LNCaP clone FGC (cell line): ENCODE results near the gene PPARD.
"Not testable (repeated sequence)": the region's sequence is repeated elsewhere in the genome, so short reads cannot be mapped to it uniquely, and the experiment has no call there.

Experiments
- DNase-seq: peaks from one replicate; pipeline ENCODE4 v3.0.0-alpha.2; 2011; ENCODE audit warnings: low read depth
- H3K4me3 ChIP-seq: 2 replicates; pipeline ENCODE4 v1.5.1; 2011; ENCODE audit warnings: mild to moderate bottlenecking, low read depth, low read length, control low read depth
- TF ChIP-seq, protein P1 (sequence below): IDR thresholded peaks from 2 replicates; pipeline ENCODE4 v1.5.1; 2012; ENCODE audit warnings: mild to moderate bottlenecking; ENCODE audit not compliant: control insufficient read depth, insufficient read depth; ENCODE audit errors: extremely low read depth

The PPARD gene

DNA sequence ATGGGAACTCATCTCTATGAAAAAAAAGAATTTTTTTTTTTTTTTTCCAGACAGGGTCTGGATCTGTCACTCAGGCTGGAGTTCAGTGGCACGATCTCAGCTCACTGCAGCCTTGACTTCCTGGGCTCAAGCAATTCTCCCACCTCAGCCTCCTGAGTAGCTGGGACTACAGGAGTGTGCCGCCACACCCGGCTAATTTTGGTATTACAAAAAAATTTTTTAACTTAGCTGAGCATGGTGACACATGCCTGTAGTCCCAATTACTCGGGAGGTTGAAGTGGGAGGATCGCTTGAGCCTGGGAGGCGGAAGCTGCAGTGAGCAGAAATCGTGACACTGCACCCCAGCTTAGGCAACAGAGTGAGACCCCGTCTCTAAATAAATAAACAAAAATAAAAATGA lies 37.2 kb upstream of the PPARD start:
- no peak overlapping the region for H3K4me3 ChIP-seq
- TF ChIP-seq, protein P1, sequence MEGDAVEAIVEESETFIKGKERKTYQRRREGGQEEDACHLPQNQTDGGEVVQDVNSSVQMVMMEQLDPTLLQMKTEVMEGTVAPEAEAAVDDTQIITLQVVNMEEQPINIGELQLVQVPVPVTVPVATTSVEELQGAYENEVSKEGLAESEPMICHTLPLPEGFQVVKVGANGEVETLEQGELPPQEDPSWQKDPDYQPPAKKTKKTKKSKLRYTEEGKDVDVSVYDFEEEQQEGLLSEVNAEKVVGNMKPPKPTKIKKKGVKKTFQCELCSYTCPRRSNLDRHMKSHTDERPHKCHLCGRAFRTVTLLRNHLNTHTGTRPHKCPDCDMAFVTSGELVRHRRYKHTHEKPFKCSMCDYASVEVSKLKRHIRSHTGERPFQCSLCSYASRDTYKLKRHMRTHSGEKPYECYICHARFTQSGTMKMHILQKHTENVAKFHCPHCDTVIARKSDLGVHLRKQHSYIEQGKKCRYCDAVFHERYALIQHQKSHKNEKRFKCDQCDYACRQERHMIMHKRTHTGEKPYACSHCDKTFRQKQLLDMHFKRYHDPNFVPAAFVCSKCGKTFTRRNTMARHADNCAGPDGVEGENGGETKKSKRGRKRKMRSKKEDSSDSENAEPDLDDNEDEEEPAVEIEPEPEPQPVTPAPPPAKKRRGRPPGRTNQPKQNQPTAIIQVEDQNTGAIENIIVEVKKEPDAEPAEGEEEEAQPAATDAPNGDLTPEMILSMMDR = no peak
- DNase-seq = no peak

DNA sequence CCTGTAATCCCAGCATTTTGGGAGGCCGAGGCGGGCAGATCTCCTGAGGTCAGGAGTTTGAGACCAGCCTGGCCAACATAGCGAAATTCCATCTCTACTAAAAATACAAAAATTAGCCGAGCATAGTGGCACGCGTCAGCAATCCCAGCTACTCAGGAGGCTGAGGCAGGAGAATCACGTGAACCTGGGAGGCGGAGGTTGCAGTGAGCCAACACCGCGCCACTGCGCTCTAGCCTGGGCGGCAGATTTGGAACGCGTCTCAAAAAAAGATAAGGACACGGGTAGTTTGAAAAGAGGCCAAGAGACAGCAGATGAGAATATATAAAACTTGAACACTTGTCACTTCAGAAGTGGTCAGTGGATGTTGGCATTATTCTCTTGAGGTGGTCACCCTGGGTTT lies 35.2 kb upstream of the PPARD start:
- H3K4me3 ChIP-seq, DNase-seq: not testable (repeated sequence)

DNA sequence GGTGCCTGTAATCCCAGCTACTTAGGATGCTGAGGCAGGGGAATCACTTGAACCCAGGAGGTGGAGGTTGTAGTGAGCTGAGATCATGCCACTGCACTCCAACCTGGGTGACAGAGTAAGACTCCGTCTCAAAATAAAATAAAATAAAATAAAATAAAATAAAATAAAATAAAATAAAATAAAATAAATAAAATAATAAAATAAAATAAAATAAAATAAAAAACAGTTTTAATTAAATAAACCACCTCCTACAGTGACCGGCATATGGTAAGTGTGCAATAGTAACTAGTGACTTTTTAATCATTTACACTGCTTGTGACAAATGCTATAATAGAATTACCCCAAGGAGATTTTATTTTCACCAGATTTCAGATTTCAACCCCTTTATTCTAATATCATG lies 33.8 kb upstream of the PPARD start:
- not testable (repeated sequence) for DNase-seq, H3K4me3 ChIP-seq

DNA sequence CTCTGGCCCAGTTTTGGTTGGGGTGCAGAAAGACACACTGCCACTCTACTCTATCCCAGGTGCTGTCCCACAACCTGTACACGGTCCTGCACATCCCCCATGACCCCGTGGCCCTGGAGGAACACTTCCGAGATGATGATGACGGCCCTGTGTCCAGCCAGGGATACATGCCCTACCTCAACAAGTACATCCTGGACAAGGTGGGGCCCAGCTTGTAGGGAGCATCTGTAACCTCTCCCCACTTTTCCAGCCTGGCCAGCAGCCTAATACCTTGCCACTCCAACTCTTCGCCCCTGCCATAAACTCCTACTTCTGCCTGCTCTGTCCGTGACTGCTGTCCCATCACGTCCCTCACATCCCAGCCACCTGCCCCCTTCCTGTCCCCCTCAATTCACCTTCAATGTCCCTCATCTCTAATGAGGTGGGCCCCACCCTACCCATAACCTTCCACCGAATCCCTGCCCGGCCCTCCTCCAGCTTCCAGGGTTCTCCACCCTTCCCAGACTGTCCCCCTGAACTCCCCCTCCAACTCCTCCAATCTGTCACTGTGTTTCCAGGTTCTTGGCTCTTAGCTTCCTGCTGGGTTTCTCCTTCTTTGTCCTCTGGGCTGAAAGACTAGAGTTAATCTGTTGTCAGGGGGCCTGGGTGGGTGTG lies 32.6 kb upstream of the PPARD start:
- no peak overlapping the region for H3K4me3 ChIP-seq
- TF ChIP-seq, protein P1 = no peak
- no peak for DNase-seq

DNA sequence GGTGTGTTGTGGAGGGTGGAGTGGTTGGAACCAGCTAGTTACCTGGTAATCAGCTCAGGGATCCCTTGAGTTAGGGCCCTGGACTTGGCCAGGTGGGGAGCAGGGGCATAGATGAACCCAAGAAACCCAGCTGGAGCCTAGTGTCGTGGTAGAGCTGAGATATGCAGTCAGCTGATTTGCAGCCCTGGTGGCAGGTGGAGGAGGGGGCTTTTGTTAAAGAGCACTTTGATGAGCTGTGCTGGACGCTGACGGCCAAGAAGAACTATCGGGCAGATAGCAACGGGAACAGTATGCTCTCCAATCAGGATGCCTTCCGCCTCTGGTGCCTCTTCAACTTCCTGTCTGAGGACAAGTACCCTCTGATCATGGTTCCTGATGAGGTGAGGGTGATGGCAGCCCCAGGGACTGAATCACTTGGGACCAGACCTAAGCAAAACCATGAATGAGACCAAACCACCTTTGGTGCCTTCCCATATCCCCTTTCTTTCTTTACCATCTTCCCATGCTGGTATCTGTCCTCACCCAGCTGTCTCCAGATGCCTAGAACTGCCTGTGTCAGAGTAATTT lies 32.0 kb upstream of the PPARD start:
- TF ChIP-seq, protein P1 = no peak
- DNase-seq = no peak
- H3K4me3 ChIP-seq = no peak overlapping the region

DNA sequence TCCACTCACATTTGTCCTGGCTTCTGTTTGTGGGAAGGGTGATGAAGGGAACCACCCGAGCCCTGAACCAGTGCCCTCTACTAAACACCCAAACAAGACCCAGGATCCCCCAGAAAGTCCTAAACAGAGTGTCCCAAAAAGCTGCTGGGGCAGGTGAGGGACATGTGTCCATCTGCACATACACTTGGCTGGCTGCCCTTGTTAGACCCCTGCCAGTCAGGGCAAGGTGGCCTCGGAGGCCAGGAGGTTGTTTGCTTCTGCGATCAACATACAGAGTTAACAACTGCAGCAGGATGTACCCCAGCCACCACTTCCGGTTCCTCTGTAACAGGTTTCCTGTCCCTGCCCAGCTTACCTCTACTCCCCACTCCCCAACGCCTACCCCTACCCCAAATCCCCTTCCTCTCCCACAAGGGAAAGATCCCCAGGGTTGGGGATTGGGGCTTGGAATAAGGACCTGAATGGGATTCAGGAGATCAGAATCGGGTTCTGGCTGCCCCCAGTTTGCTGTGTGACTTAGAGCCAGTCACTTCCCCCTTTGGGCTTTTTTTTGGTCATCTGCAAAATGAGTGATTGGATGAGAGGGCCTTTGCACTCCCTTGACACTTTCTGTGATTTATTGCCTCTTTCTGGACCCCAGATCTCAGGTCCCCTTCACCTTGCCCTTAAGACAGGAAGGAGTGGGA lies 30.8 kb upstream of the PPARD start:
- H3K4me3 ChIP-seq = no peak overlapping the region
- no peak for DNase-seq
- TF ChIP-seq, protein P1 = no peak

DNA sequence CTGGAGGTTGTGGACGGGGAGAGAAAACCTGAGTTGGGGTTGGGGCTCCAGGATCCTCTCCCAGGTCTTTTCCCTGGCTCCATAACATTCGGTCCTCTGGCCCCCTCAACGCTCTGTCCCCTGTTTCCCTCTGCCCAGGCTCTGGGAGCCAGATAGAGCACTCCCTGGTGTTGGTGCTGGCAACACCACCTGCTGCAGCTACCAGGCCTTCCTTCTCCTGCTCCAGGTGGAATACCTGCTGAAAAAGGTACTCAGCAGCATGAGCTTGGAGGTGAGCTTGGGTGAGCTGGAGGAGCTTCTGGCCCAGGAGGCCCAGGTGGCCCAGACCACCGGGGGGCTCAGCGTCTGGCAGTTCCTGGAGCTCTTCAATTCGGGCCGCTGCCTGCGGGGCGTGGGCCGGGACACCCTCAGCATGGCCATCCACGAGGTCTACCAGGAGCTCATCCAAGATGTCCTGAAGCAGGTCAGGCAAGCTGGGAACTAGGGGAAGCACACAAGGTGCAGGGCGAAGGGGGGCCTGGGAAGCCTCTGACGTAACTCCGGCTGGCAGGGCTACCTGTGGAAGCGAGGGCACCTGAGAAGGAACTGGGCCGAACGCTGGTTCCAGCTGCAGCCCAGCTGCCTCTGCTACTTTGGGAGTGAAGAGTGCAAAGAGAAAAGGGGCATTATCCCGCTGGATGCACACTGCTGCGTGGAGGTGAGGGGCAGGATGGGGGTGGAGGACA lies 30.1 kb upstream of the PPARD start:
- TF ChIP-seq, protein P1 = no peak
- no peak for DNase-seq
- H3K4me3 ChIP-seq = no peak overlapping the region

DNA sequence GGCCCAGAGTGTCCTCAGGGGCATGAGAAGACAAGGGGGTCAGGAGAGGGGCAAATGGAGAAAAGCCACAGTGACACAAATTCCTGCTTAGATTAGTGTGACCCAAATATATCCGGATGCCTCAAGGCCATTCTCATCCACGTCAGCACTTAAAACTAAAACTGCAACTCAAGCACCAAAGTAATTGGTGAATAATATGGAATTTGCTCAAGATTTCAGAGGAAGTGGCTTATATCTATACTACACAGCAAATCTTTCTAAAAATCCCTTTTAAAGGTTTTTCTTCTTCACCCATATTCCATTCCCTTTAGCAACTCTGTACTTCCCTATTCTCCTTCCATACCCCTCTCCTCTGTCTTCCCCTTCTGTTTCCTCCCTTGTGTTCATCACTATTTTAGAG lies 29.6 kb upstream of the PPARD start:
- H3K4me3 ChIP-seq = no peak overlapping the region
- no peak for DNase-seq
- TF ChIP-seq, protein P1 = no peak
